Common myeloid progenitor, CD34-positive (primary cell): ENCODE results near the gene LYSMD1.
A peak's percentile ranks its signal among the peaks of the same experiment; 100 is the strongest.

Source experiments
- CTCF ChIA-PET: fragments of 350-600 bp; sonication (Branson Sonifier 250); formaldehyde crosslinking; loops from one replicate; lab custom pipeline; 2021; ENCODE audit warnings: antibody characterized with exemption; lab: Charles Lee
- POLR2A ChIA-PET: fragments of 350-600 bp; sonication (Branson Sonifier 250); formaldehyde crosslinking; loops from one replicate; lab custom pipeline; 2021; ENCODE audit warnings: antibody characterized with exemption; lab: Charles Lee
- DNase-seq, 3 donors: peaks; one replicate each; pipeline versions ENCODE4 v3.0.0 to v3.0.0-alpha.2; 2013
- H3K27ac ChIP-seq, 2 experiments: 1 replicate in 1 of 2; 2 replicates in 1 of 2; pipeline ENCODE4 v1.7.0; 2013; ENCODE audit warnings: inconsistent platforms in 2 of 2, low read length in 2 of 2, mild to moderate bottlenecking in 2 of 2, low read depth in 1 of 2, moderate library complexity in 1 of 2; ENCODE audit not compliant: severe bottlenecking in 2 of 2, insufficient read depth in 1 of 2, poor library complexity in 1 of 2
- H3K27me3 ChIP-seq, 5 experiments: replicated peaks in 2 of 5; 1 replicate in 3 of 5; 2 replicates in 2 of 5; pipeline versions ENCODE4 v1.6.1 to v1.7.0; 2013; ENCODE audit warnings: low read length in 4 of 5, mild to moderate bottlenecking in 2 of 5, moderate library complexity in 2 of 5, inconsistent platforms in 1 of 5; ENCODE audit not compliant: insufficient read depth in 5 of 5, control insufficient read depth in 4 of 5
- H3K36me3 ChIP-seq, 4 experiments: 1 replicate in 2 of 4; 2 replicates in 2 of 4; pipeline versions ENCODE4 v1.6.1 to v1.7.0; 2013; ENCODE audit warnings: low read length in 3 of 4, control low read depth in 1 of 4, mild to moderate bottlenecking in 1 of 4; ENCODE audit not compliant: control insufficient read depth in 4 of 4, insufficient read depth in 4 of 4
- H3K4me1 ChIP-seq, 4 experiments: 1 replicate in 3 of 4; 2 replicates in 1 of 4; pipeline versions ENCODE4 v1.6.1 to v1.7.1; 2013; ENCODE audit warnings: low read length in 3 of 4, mild to moderate bottlenecking in 3 of 4, control low read depth in 1 of 4, inconsistent platforms in 1 of 4, moderate library complexity in 1 of 4; ENCODE audit not compliant: control insufficient read depth in 4 of 4, insufficient read depth in 4 of 4; ENCODE audit errors: control extremely low read depth in 1 of 4
- H3K4me3 ChIP-seq, 7 experiments: 1 replicate in 4 of 7; 2 replicates in 3 of 7; pipeline versions ENCODE4 v1.5.1 to v1.7.0; 2013; ENCODE audit warnings: mild to moderate bottlenecking in 7 of 7, low read length in 6 of 7, moderate library complexity in 6 of 7, inconsistent platforms in 2 of 7, low read depth in 2 of 7, control low read depth in 1 of 7; ENCODE audit not compliant: insufficient read depth in 4 of 7, control insufficient read depth in 1 of 7; ENCODE audit errors: extremely low read depth in 1 of 7
- H3K9me3 ChIP-seq, 5 experiments: 1 replicate in 4 of 5; 2 replicates in 1 of 5; pipeline versions ENCODE4 v1.6.1 to v1.7.1; 2013; ENCODE audit warnings: low read length in 4 of 5, mild to moderate bottlenecking in 2 of 5, inconsistent platforms in 1 of 5, low read depth in 1 of 5, moderate library complexity in 1 of 5; ENCODE audit not compliant: control insufficient read depth in 4 of 5, insufficient read depth in 2 of 5; ENCODE audit errors: control extremely low read depth in 1 of 5
- WGBS: methylation state at CpG from one replicate; pipeline ENCODE4 v1.1.5; 2013; ENCODE audit not compliant: insufficient coverage; 5-methylcytosine and 5-hydroxymethylcytosine counted together

Gene LYSMD1

GRCh38 chr1:151164732-151165280, 896 bp downstream of the LYSMD1 start:
- Histone ChIP-seq H3K36me3 (peaks cover 0 to 38% (median 23%) of the 10 kb centered on the region in 4 experiments), H3K27me3 (no peaks in the 10 kb centered on the region), H3K4me3 (peak overlapping the region in 6 of 7 experiments; percentile 23 to 99 (median 96)), H3K4me1 (peaks cover 6 to 39% (median 36%) of the 10 kb centered on the region in 4 experiments), H3K27ac (peak overlapping the region in 1 of 2 experiments; percentile 89), H3K9me3 (no peaks in the 10 kb centered on the region)
- DNase-seq: no peak
- ChIA-PET POLR2A (no interaction called here), CTCF (interaction anchor here (0.7 to 1.2 kb wide), 3 partner anchors 8 to 88 kb away, joined by 3 to 4 read pairs (median 3); partner anchors contain the start of gene TNFAIP8L2)
- 87% methylated on average over 10 of the region's 11 CpGs for WGBS

GRCh38 chr1:151159373-151159772, 6.3 kb downstream of the LYSMD1 start:
- no peaks in the 10 kb centered on the region for H3K27me3 ChIP-seq
- no peaks in the 10 kb centered on the region for H3K9me3 ChIP-seq
- POLR2A ChIA-PET: no interaction called here
- DNase-seq: no peak
- peaks cover 24 to 65% (median 56%) of the 10 kb centered on the region in 4 experiments for H3K4me1 ChIP-seq
- peaks cover 2 to 32% (median 20%) of the 10 kb centered on the region in 4 experiments for H3K36me3 ChIP-seq
- CTCF ChIA-PET: interaction anchor here (0.6 to 8.1 kb wide), 5 partner anchors 9 to 205 kb away, joined by 3 to 135 read pairs (median 4); partner anchors contain the start of gene CDC42SE1
- H3K27ac ChIP-seq: peak overlapping the region in 1 of 2 experiments; percentile 59
- peak overlapping the region in 4 of 7 experiments; percentile 11 to 48 (median 39) for H3K4me3 ChIP-seq

DNA sequence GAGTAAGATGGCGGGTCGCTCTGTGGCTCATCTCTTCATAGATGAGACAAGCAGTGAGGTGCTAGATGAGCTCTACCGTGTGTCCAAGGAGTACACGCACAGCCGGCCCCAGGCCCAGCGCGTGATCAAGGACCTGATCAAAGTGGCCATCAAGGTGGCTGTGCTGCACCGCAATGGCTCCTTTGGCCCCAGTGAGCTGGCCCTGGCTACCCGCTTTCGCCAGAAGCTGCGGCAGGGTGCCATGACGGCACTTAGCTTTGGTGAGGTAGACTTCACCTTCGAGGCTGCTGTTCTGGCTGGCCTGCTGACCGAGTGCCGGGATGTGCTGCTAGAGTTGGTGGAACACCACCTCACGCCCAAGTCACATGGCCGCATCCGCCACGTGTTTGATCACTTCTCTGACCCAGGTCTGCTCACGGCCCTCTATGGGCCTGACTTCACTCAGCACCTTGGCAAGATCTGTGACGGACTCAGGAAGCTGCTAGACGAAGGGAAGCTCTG, 6.9 kb downstream of the LYSMD1 start:
- 90% methylated on average over 22 of the region's 22 CpGs for WGBS
- Histone ChIP-seq H3K4me3 (peak overlapping the region in 6 of 7 experiments; percentile 11 to 86 (median 58)), H3K27ac (peak overlapping the region; percentile 1 to 59)

GRCh38 chr1:151158326-151158725, 7.4 kb downstream of the LYSMD1 start:
- peak in 1 of 3 donors; percentile 15 for DNase-seq

More for the DNA sequence above, 6.9 kb downstream of the LYSMD1 start:
- ChIA-PET POLR2A (no interaction called here), CTCF (interaction anchor here (1.0 to 8.1 kb wide), 6 partner anchors 9 to 98 kb away, joined by 3 to 135 read pairs (median 6); partner anchors contain the start of gene TMOD4)
- Histone ChIP-seq H3K36me3 (peaks cover 2 to 28% (median 18%) of the 10 kb centered on the region in 4 experiments), H3K9me3 (no peaks in the 10 kb centered on the region), H3K4me1 (peaks cover 24 to 65% (median 55%) of the 10 kb centered on the region in 4 experiments), H3K27me3 (no peaks in the 10 kb centered on the region)
- peak in 1 of 3 donors; percentile 17 for DNase-seq

GRCh38 chr1:151157067-151157531, 8.6 kb downstream of the LYSMD1 start:
- ChIA-PET POLR2A (interaction anchor here (0.5 to 1.7 kb wide), 6 partner anchors 12 to 642 kb away, joined by 3 to 7 read pairs (median 4); partner anchors contain the start of gene VPS72), CTCF (interaction anchor here (0.7 to 8.1 kb wide), 29 partner anchors 8 to 177 kb away, joined by 3 to 135 read pairs (median 4); partner anchors contain the start of genes GABPB2, LYSMD1, MINDY1 and PIP5K1A)
- Histone ChIP-seq H3K27ac (peak overlapping the region; percentile 51 to 76), H3K4me1 (peaks cover 24 to 65% (median 55%) of the 10 kb centered on the region in 4 experiments), H3K27me3 (no peaks in the 10 kb centered on the region), H3K9me3 (no peaks in the 10 kb centered on the region), H3K4me3 (peak overlapping the region; percentile 45 to 86 (median 79)), H3K36me3 (peaks cover 2 to 28% (median 16%) of the 10 kb centered on the region in 4 experiments)
- 3% methylated on average over 4 of the region's 6 CpGs for WGBS
- peak; percentile 77 to 91 (median 90) for DNase-seq

More at GRCh38 chr1:151158326-151158725, 7.4 kb downstream of the LYSMD1 start:
- H3K9me3 ChIP-seq: no peaks in the 10 kb centered on the region
- peak overlapping the region in 6 of 7 experiments; percentile 40 to 86 (median 66) for H3K4me3 ChIP-seq
- peaks cover 24 to 65% (median 55%) of the 10 kb centered on the region in 4 experiments for H3K4me1 ChIP-seq
- ChIA-PET POLR2A (interaction anchor here (0.6 to 1.7 kb wide), 4 partner anchors 13 to 155 kb away, joined by 4 to 7 read pairs (median 6); no protein-coding TSS in a partner anchor), CTCF (interaction anchor here (0.7 to 8.1 kb wide), 7 partner anchors 10 to 97 kb away, joined by 3 to 135 read pairs (median 6); partner anchors contain the start of gene TMOD4)
- 83% methylated on average over 1 of the region's 5 CpGs for WGBS
- peak overlapping the region; percentile 42 to 59 for H3K27ac ChIP-seq
- H3K27me3 ChIP-seq: no peaks in the 10 kb centered on the region
- peaks cover 2 to 28% (median 16%) of the 10 kb centered on the region in 4 experiments for H3K36me3 ChIP-seq

- peak; percentile 64 to 78 (median 74) for DNase-seq
- peak within 1 kb of the TSS; percentile 45 to 86 (median 79) for H3K4me3 ChIP-seq
Measured at GRCh38 chr1:151156515-151156819, 9.2 kb downstream of the LYSMD1 start, which contains the start of gene TNFAIP8L2. TSS of gene TNFAIP8L2 (plus strand) at chr1:151156649. CDS start at chr1:151158698, 2,049 bp downstream.

More at GRCh38 chr1:151156515-151156819, 9.2 kb downstream of the LYSMD1 start, which contains the start of gene TNFAIP8L2:
- Histone ChIP-seq H3K4me1 (peaks cover 24 to 63% (median 55%) of the 10 kb centered on the region in 4 experiments), H3K36me3 (peaks cover 2 to 23% (median 14%) of the 10 kb centered on the region in 4 experiments), H3K9me3 (no peaks in the 10 kb centered on the region), H3K27me3 (no peaks in the 10 kb centered on the region), H3K27ac (peak within 1 kb of the TSS; percentile 51 to 76)
- WGBS: 0% methylated on average over 3 of the region's 4 CpGs
- ChIA-PET POLR2A (interaction anchor here (0.5 to 1.7 kb wide), 5 partner anchors 21 to 642 kb away, joined by 3 to 7 read pairs (median 3); partner anchors contain the start of gene VPS72), CTCF (interaction anchor here (0.7 to 8.1 kb wide), 26 partner anchors 9 to 176 kb away, joined by 3 to 135 read pairs (median 4); partner anchors contain the start of genes GABPB2, LYSMD1, MINDY1 and PIP5K1A)
